ENCODE results near the gene NOCT.

GRCh38 chr4:138978600-138978999 is 37.0 kb upstream of the NOCT start:
- TF ChIP-seq ZNF416 (CRISPR knock-in tag; IDR thresholded peaks at IDR 0.05) (no peak), CREB1 (CRISPR knock-in tag; IDR thresholded peaks at IDR 0.05) (no peak), CTCF (IDR thresholded peaks at IDR 0.05) (no peak)
